OCI-M2 (cell line): ENCODE measurements around the gene SLC12A8.

ENCODE experiments used
- DNase-seq: peaks from one replicate; lab custom pipeline; 2025; ENCODE audit not compliant: unreplicated experiment; lab: John Stamatoyannopoulos, UW

SLC12A8 gene

GRCh38 chr3:125212509-125213363 lies at the start of gene SLC12A8:
Gene SLC12A8, minus strand, starts transcription at chr3:125212748. Its CDS starts 1,399 bp downstream, at chr3:125211349.
- no peak for DNase-seq

GRCh38 chr3:125262161-125262560 lies 49.6 kb upstream of the SLC12A8 start:
- no peak for DNase-seq

GRCh38 chr3:125261031-125261430 lies 48.5 kb upstream of the SLC12A8 start:
- DNase-seq: no peak

GRCh38 chr3:125260158-125260557 lies 47.6 kb upstream of the SLC12A8 start:
- no peak for DNase-seq

- no peak for DNase-seq
Observed at GRCh38 chr3:125257536-125257935, 45.0 kb upstream of the SLC12A8 start.

GRCh38 chr3:125256675-125257074 lies 44.1 kb upstream of the SLC12A8 start:
- DNase-seq: no peak

- DNase-seq: no peak
Observed at GRCh38 chr3:125250973-125251372, 38.4 kb upstream of the SLC12A8 start.

- no peak for DNase-seq
Observed at GRCh38 chr3:125246237-125246636, 33.7 kb upstream of the SLC12A8 start.

GRCh38 chr3:125245521-125245920 lies 33.0 kb upstream of the SLC12A8 start:
- DNase-seq: no peak

GRCh38 chr3:125240496-125240895 lies 27.9 kb upstream of the SLC12A8 start:
- DNase-seq: no peak

- DNase-seq: no peak
Observed at GRCh38 chr3:125239266-125239665, 26.7 kb upstream of the SLC12A8 start.

- no peak for DNase-seq
Observed at GRCh38 chr3:125238759-125239158, 26.2 kb upstream of the SLC12A8 start.

- DNase-seq: no peak
Observed at GRCh38 chr3:125236331-125236903, 23.9 kb upstream of the SLC12A8 start.

GRCh38 chr3:125234831-125235230 lies 22.3 kb upstream of the SLC12A8 start:
- no peak for DNase-seq

- DNase-seq: no peak
Observed at GRCh38 chr3:125232401-125232800, 19.9 kb upstream of the SLC12A8 start.

GRCh38 chr3:125231895-125232294 lies 19.3 kb upstream of the SLC12A8 start:
- DNase-seq: no peak

GRCh38 chr3:125229707-125230106 lies 17.2 kb upstream of the SLC12A8 start:
- no peak for DNase-seq

GRCh38 chr3:125229168-125229567 lies 16.6 kb upstream of the SLC12A8 start:
- DNase-seq: no peak

GRCh38 chr3:125221831-125222230 lies 9.3 kb upstream of the SLC12A8 start:
- DNase-seq: no peak

GRCh38 chr3:125220727-125221429 lies 8.3 kb upstream of the SLC12A8 start:
- DNase-seq: no peak

GRCh38 chr3:125220183-125220582 lies 7.6 kb upstream of the SLC12A8 start:
- DNase-seq: no peak

- DNase-seq: no peak
Observed at GRCh38 chr3:125219261-125219701, 6.7 kb upstream of the SLC12A8 start.
